A549 treated with RU486 at 1 μM for 4 hours (cell line): ENCODE data around the gene FAM81B. TPM values are rescaled to one million over a fixed set of nuclear protein-coding genes. Genes with fewer than 3 reads are reported as not detected.

Experiments used
- total RNA-seq: library from RNA; stranded (reverse); fragments of 200-300 nt; extraction: Qiagen RNA extraction; gene quantifications from 5 replicates; pipeline ENCODE4 v1.2.3, GENCODE V29; 2022; ENCODE audit warnings: low read depth

FAM81B gene, protein sequence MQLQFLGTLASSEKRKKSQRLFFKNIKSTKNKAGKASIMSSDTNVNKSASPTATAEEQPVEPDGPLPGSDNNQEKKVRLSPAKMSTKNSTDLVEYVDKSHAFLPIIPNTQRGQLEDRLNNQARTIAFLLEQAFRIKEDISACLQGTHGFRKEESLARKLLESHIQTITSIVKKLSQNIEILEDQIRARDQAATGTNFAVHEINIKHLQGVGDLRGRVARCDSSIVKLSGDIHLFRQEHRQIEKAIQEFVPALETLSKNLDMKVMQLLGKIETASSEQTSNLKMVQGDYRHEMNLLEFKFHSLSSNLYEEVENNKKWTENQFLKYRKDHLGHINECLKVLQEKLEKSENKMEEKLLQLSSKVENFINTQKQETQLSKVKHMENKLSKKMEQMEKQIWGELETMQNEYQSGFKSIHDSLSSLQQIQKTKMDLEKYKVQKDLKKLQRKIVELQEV
- total RNA-seq, result not detected in 5 replicates

DNA sequence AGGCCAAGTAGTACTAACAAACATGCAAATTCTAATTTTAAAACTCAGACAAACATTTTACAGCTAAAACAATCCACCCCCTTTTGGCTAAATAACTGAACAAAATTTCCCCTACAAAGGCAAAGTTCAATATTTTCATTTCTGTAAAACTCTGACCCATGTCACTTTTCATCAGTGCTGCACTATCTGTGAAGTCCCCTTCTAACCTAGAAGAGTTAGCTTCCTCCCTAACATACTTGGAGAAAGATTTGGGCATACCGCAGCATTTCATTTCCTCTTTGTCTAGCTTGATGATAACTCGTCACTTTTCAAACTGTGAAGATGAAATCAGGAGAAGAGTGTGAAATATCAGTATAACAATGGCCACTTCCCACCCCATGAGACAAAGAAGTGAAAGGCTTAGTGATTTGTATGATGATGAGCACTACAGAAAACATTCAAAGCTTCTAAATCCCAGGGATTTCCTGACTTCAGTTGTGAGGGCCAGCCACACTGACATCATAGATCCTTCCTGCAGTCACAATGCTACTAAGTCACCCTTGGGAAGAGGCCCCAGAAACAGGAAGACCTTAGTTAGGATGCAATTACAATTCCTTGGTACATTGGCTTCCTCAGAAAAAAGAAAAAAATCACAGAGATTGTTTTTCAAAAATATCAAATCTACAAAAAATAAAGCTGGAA, at the start of gene FAM81B:
TSS of gene FAM81B (plus strand) at position 555 of the 681 bp plus-strand sequence. CDS start at position 579, 24 bp downstream.

Other genes starting within 250 kb of the FAM81B start
- 7.5 to 11.6 TPM (median 9.2 TPM) in 5 replicates for gene MCTP1, start 106.3 kb upstream of the FAM81B start, total RNA-seq
- gene SKIC3, start 163.6 kb downstream of the FAM81B start, total RNA-seq, result 12.6 to 22.3 TPM (median 21.6 TPM) in 5 replicates
- gene ARSK, start 163.7 kb downstream of the FAM81B start, total RNA-seq, result 5.2 to 8.8 TPM (median 7.5 TPM) in 5 replicates
- gene GPR150, start 228.7 kb downstream of the FAM81B start, total RNA-seq, result 0.07 to 0.26 TPM (median 0.19 TPM) in 4 of 5 replicates, not detected in the other